Body of pancreas (tissue), 4 donors: ENCODE measurements around the gene VAV2.

Experiments used
- POLR2A ChIP-seq, 3 donors: fragments of 450-650 bp; IDR thresholded peaks; one replicate each; pipeline ENCODE4 v1.6.1; 2016; ENCODE audit warnings: antibody characterized with exemption in 3 of 3, mild to moderate bottlenecking in 2 of 3
- TF ChIP-seq, protein P1 (sequence below), 7 experiments: fragments of 450-650 bp in 4 of 7; fragments of 200-600 bp in 3 of 7; sonication (generic) in 3 of 7; IDR thresholded peaks; one replicate each; pipeline ENCODE4 v1.5.1; 2016 to 2019; ENCODE audit warnings: antibody characterized with exemption in 7 of 7

DNA sequence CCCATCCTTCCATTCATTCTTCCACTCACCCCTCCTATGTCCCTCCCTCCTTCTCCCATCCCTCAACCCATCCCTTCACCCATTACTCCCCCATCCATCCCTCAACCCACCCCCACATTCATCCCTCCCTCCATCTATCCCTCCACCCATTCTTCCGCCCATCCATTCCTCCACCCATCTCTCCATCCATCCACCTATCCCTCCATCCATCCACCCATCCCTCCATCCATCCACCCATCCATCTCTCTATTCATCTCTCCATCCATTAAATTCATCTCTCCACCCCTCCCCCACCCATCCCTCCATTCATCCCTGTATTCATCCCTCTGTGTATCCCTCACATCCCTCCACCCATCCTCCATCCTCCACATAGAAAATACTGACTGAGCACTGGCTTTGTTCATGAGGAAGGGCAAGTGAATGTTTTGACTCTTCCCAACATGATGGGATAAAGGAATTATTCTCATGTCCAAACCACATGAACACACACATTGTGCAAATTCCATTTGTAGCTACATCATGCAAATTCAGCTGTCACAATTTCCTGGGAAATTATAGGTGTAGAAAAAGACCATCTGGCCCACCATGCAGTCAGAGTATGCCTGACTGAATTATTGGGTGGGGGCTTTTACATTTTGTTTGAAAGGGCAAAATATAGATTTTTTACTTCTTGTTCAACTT, 6.9 kb upstream of the VAV2 start:
- TF ChIP-seq, protein P1, sequence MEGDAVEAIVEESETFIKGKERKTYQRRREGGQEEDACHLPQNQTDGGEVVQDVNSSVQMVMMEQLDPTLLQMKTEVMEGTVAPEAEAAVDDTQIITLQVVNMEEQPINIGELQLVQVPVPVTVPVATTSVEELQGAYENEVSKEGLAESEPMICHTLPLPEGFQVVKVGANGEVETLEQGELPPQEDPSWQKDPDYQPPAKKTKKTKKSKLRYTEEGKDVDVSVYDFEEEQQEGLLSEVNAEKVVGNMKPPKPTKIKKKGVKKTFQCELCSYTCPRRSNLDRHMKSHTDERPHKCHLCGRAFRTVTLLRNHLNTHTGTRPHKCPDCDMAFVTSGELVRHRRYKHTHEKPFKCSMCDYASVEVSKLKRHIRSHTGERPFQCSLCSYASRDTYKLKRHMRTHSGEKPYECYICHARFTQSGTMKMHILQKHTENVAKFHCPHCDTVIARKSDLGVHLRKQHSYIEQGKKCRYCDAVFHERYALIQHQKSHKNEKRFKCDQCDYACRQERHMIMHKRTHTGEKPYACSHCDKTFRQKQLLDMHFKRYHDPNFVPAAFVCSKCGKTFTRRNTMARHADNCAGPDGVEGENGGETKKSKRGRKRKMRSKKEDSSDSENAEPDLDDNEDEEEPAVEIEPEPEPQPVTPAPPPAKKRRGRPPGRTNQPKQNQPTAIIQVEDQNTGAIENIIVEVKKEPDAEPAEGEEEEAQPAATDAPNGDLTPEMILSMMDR (IDR thresholded peaks at IDR 0.05) = no peak
- TF ChIP-seq POLR2A (IDR thresholded peaks at IDR 0.05) = no peak
